Right hindlimb (tissue), 1 donor: ENCODE measurements around the gene RNASE9.
"Not testable (repeated sequence)": the region's sequence is repeated elsewhere in the genome, so short reads cannot be mapped to it uniquely, and the experiment has no call there.

Source experiments
- DNase-seq: peaks from one replicate; pipeline ENCODE4 v3.0.0-alpha.2; 2018

RNASE9 gene

GRCh38 chr14:20572382-20572990, 11.6 kb upstream of the RNASE9 start:
- DNase-seq = not testable (repeated sequence)

- DNase-seq = not testable (repeated sequence)
These were observed 9.9 kb upstream of the RNASE9 start for GRCh38 chr14:20570720-20571119.

- DNase-seq = not testable (repeated sequence)
These were observed 9.0 kb upstream of the RNASE9 start for GRCh38 chr14:20569865-20570264.

- DNase-seq = no peak
These were observed 8.2 kb upstream of the RNASE9 start for GRCh38 chr14:20569066-20569465.

GRCh38 chr14:20568393-20568792, 7.5 kb upstream of the RNASE9 start:
- DNase-seq = no peak

GRCh38 chr14:20567199-20567598, 6.4 kb upstream of the RNASE9 start:
- not testable (repeated sequence) for DNase-seq

- no peak for DNase-seq
These were observed 3.7 kb upstream of the RNASE9 start for GRCh38 chr14:20564501-20564997.

- DNase-seq = no peak
These were observed 3.1 kb upstream of the RNASE9 start for GRCh38 chr14:20563971-20564370.

- no peak for DNase-seq
These were observed 1.4 kb downstream of the RNASE9 start for GRCh38 chr14:20559461-20559904.

GRCh38 chr14:20557212-20557542, 3.7 kb downstream of the RNASE9 start:
- no peak for DNase-seq

- no peak for DNase-seq
These were observed 4.2 kb downstream of the RNASE9 start for GRCh38 chr14:20556500-20557211.

- DNase-seq = no peak
These were observed 5.0 kb downstream of the RNASE9 start for GRCh38 chr14:20555845-20556244.

- no peak for DNase-seq
These were observed 7.8 kb downstream of the RNASE9 start for GRCh38 chr14:20553024-20553423.

GRCh38 chr14:20551606-20552005, 9.2 kb downstream of the RNASE9 start:
- DNase-seq = no peak

- DNase-seq = no peak
These were observed 9.9 kb downstream of the RNASE9 start for GRCh38 chr14:20550926-20551325.

GRCh38 chr14:20548414-20549158, 12.3 kb downstream of the RNASE9 start:
- DNase-seq = no peak

- DNase-seq = no peak
These were observed 14.0 kb downstream of the RNASE9 start for GRCh38 chr14:20546877-20547276.

- DNase-seq = no peak
These were observed 20.9 kb downstream of the RNASE9 start for GRCh38 chr14:20539906-20540305.

- DNase-seq = peak; percentile 61
These were observed 29.9 kb downstream of the RNASE9 start for GRCh38 chr14:20530771-20531571.

GRCh38 chr14:20529806-20530205, 31.0 kb downstream of the RNASE9 start:
- DNase-seq = no peak

GRCh38 chr14:20524027-20524426, 36.8 kb downstream of the RNASE9 start:
- DNase-seq = no peak

GRCh38 chr14:20522332-20522731, 38.5 kb downstream of the RNASE9 start:
- no peak for DNase-seq

GRCh38 chr14:20516921-20517320, 43.9 kb downstream of the RNASE9 start:
- no peak for DNase-seq
